ENCODE data around the gene PKNOX2. TPM values are rescaled to one million over a fixed set of nuclear protein-coding genes. Genes with fewer than 3 reads are reported as not detected.

PKNOX2 gene
- total RNA-seq, 1 donor from 2014 or later = 4.0 TPM

GRCh38 chr11:125447721-125448120, 283.2 kb downstream of the PKNOX2 start:
- no peak for DNase-seq

- DNase-seq = no peak
Observed at GRCh38 chr11:125448136-125448535, 283.6 kb downstream of the PKNOX2 start.

GRCh38 chr11:125449565-125449964, 285.0 kb downstream of the PKNOX2 start:
- DNase-seq = no peak

GRCh38 chr11:125451400-125452124, 287.0 kb downstream of the PKNOX2 start:
- no peak for DNase-seq

GRCh38 chr11:125452125-125452470, 287.5 kb downstream of the PKNOX2 start:
- no peak for DNase-seq

- no peak for DNase-seq
Observed at GRCh38 chr11:125454047-125454446, 289.5 kb downstream of the PKNOX2 start.

- no peak for DNase-seq
Observed at GRCh38 chr11:125455851-125456250, 291.3 kb downstream of the PKNOX2 start.

- peak; percentile 59 for DNase-seq
Observed at GRCh38 chr11:125457814-125458343, 293.3 kb downstream of the PKNOX2 start.

GRCh38 chr11:125460275-125460674, 295.7 kb downstream of the PKNOX2 start:
- DNase-seq = no peak

- no peak for DNase-seq
Observed at GRCh38 chr11:125463590-125464269, 299.2 kb downstream of the PKNOX2 start.

- no peak for DNase-seq
Observed at GRCh38 chr11:125464270-125464662, 299.7 kb downstream of the PKNOX2 start.

- no peak for DNase-seq
Observed at GRCh38 chr11:125464666-125465065, 300.1 kb downstream of the PKNOX2 start.

- no peak for DNase-seq
Observed at GRCh38 chr11:125465255-125465654, 300.7 kb downstream of the PKNOX2 start.

GRCh38 chr11:125465701-125466100, 301.1 kb downstream of the PKNOX2 start:
- no peak for DNase-seq

- DNase-seq = no peak
Observed at GRCh38 chr11:125468025-125468424, 303.5 kb downstream of the PKNOX2 start.

- no peak for DNase-seq
Observed at GRCh38 chr11:125468852-125469251, 304.3 kb downstream of the PKNOX2 start.

- no peak for DNase-seq
Observed at GRCh38 chr11:125470355-125470754, 305.8 kb downstream of the PKNOX2 start.

GRCh38 chr11:125476721-125477120, 312.2 kb downstream of the PKNOX2 start:
- DNase-seq = no peak

GRCh38 chr11:125479137-125479536, 314.6 kb downstream of the PKNOX2 start:
- DNase-seq = no peak

GRCh38 chr11:125481531-125481930, 317.0 kb downstream of the PKNOX2 start:
- DNase-seq = no peak
